GM12873 (cell line): Measurements from ENCODE around the gene ATP11A.

Source experiments
- TF ChIP-seq, protein P1 (sequence below): IDR thresholded peaks from 2 replicates; pipeline ENCODE4 v1.5.1; 2012; ENCODE audit warnings: low read depth, mild to moderate bottlenecking, moderate library complexity, low read length, control low read depth; ENCODE audit not compliant: insufficient read depth; ENCODE audit errors: missing control alignments

ATP11A gene

DNA sequence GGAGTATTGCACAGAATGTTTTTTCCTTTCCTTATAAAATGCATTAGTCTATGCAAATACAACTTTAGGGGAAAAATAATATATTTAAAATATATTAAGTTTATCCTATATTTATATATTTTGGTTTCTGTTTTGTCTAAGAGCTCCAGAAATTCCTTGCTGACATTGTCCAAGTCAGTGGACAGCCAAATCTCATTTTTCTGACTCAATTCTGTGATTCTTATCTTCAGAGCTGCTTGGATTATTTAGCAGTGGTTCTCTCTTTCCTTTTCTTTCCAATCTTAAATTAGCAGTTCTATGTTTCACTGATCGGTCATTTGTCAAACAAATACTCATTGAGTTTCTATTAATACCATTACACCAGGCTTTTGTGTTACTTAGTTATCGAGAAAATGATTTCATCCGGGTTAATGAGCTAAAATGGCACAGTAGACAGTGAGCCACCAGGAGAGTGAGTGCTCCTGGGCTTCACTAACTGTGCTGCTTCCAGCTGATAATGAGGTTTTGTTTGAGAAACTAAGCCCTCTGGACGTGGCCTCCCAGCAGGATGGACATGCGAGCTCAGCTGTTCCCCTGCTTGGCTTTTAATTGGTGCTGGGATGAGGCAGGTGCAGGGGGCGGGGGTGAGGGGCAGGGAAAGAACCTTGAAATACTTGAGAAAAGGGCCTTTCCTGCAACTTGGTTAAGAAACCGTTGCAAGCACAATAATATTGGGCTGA is 44.0 kb downstream of the ATP11A start:
- TF ChIP-seq, protein P1, sequence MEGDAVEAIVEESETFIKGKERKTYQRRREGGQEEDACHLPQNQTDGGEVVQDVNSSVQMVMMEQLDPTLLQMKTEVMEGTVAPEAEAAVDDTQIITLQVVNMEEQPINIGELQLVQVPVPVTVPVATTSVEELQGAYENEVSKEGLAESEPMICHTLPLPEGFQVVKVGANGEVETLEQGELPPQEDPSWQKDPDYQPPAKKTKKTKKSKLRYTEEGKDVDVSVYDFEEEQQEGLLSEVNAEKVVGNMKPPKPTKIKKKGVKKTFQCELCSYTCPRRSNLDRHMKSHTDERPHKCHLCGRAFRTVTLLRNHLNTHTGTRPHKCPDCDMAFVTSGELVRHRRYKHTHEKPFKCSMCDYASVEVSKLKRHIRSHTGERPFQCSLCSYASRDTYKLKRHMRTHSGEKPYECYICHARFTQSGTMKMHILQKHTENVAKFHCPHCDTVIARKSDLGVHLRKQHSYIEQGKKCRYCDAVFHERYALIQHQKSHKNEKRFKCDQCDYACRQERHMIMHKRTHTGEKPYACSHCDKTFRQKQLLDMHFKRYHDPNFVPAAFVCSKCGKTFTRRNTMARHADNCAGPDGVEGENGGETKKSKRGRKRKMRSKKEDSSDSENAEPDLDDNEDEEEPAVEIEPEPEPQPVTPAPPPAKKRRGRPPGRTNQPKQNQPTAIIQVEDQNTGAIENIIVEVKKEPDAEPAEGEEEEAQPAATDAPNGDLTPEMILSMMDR = no peak

DNA sequence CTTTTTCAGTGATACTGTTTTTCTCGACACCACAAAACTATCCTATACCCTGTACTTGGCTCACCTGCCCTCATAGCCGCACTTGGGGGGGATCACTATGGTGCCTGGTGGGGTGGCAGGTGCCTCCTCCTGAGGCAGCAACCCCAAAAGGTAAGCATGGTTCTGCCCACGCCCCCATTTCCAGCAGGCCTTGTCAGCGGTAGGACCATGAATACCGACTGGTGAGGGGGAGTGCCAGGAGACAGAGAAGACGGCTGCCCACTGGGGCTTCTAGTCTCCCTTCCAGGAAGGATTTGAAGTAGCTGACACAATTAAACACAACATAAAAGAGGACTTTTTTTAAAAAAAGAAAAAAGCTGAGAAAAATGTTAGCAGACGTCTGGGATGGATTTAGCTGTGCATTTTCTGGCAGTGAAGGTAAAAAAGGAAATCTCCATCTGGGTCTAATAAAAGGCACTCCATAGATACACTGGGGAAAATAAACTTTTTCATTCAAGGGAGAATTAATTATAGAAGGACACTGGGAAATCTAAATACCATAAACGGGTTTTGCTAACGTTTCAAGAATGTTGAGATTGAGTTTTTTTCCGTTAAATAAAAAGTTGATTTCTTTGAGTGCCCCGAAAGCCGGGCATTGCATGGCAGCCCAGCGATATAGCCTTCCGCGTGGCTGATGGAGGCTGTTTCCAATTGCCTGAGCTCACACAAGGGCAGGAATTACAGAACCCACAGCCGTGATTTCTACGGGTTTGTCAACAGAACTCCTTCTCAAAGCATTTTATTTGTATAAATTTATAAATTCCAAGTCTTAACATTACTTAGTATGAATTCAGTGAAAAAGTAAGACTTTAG is 45.1 kb downstream of the ATP11A start:
- TF ChIP-seq, protein P1 = no peak

- TF ChIP-seq, protein P1 = no peak
Measured at GRCh38 chr13:112735791-112736190, 46.0 kb downstream of the ATP11A start.

DNA sequence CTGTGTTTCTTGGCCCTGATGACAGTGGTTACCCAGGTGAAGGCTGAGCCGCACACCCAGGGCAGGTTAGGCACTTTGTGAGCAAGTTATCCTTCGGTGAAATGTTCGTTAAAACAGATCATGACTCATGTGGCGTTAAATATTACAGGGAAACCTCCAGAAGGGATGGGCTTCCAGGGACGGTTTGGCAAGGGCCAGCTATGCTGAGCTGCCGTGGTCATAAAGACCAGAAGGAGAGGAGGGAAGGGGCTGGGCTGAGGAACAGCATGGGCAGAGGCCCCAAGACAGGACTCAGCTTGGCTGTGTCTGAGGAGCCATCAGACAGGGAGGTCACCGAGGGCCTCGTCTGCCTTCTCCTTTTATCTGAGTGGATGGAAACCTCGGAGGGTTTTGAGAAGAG is 47.5 kb downstream of the ATP11A start:
- TF ChIP-seq, protein P1 = no peak

- TF ChIP-seq, protein P1 = no peak
Measured at GRCh38 chr13:112738606-112739005, 48.8 kb downstream of the ATP11A start.

DNA sequence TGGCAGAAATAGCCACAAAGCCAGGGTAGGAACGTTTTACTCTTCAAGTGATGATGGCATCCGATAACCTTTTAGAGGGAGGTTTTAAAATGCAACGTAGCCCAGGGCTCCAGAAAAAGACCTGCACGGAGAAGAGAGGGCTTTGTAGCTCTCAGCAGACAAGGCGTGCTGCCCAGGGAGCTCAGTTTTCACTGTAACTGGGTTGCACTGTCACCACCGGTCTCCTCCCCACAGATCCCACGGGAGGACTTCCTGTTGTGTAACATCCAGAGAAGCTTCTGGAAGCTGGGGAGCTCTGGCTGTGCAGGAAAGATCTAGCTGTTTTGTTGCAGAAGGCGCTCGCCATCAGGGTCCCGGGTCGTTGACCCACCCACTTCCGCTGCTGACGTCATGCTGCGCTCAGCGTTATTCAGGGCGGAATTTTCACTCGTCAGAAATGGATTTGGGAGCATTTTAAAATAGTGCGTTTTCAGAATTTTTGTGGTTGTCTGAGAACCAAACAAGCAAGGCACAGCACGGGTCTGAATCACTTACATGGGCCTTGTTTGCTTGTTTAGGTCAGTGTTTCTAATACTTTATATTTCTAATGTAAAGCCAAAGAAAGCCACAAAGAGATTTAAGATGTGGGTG is 50.8 kb downstream of the ATP11A start:
- TF ChIP-seq, protein P1 = no peak

- TF ChIP-seq, protein P1 = no peak
Measured at GRCh38 chr13:112741185-112741755, 51.4 kb downstream of the ATP11A start.
